ENCODE measurements around the gene RHCE. TPM values are rescaled to one million over a fixed set of nuclear protein-coding genes. Genes with fewer than 3 reads are reported as not detected.

Gene RHCE
- polyA plus RNA-seq, 3 donors: 0.47 TPM; not detected in 2

Other genes with a start within 250 kb of the RHCE start
- 10 to 100 TPM; 32.0 to 52.9 (median 45.1) TPM for gene SYF2, start 188.3 kb downstream of the RHCE start, polyA plus RNA-seq
- gene RSRP1, start 173.4 kb downstream of the RHCE start, polyA plus RNA-seq: 100 to 1,000 TPM in 1 of 3 donors, 10 to 100 TPM in 2; 23.6 to 272 (median 30.2) TPM
- gene RHD, start 148.3 kb downstream of the RHCE start, polyA plus RNA-seq: under 1 TPM in 1 of 3 donors, not detected in 2; 0.53 TPM
- 100 to 1,000 TPM in 2 of 3 donors, 10 to 100 TPM in 1; 61.1 to 305 (median 277) TPM for gene TMEM50A, start 82.5 kb downstream of the RHCE start, polyA plus RNA-seq
- gene MACO1, start 10.1 kb upstream of the RHCE start, polyA plus RNA-seq: 1 to 10 TPM; 2.6 to 4.1 (median 3.9) TPM
- 10 to 100 TPM; 12.8 to 18.5 (median 14.6) TPM for gene LDLRAP1, start 122.8 kb upstream of the RHCE start, polyA plus RNA-seq
- 1 to 10 TPM; 1.2 to 7.2 (median 1.7) TPM for gene MAN1C1, start 196.0 kb upstream of the RHCE start, polyA plus RNA-seq

Data from CD14-positive monocyte (primary cell).